Neural cell (in vitro differentiated cells): ENCODE data around the gene CD300C.
A peak's percentile ranks its signal among the peaks of the same experiment; 100 is the strongest.

Experiments
- EP300 ChIP-seq: fragments of 450-650 bp; conservative IDR thresholded peaks from 2 replicates; pipeline ENCODE4 v1.6.1; 2014; ENCODE audit warnings: antibody characterized with exemption, mild to moderate bottlenecking, moderate library complexity; ENCODE audit not compliant: poor library complexity, severe bottlenecking
- EZH2 ChIP-seq: fragments of 200-600, 300-800 bp; shearing (Covaris generic), sonication (generic); IDR thresholded peaks from 2 replicates; pipeline ENCODE4 v1.6.1; 2014; ENCODE audit warnings: antibody characterized with exemption, low read length, borderline replicate concordance, mild to moderate bottlenecking; ENCODE audit not compliant: insufficient read depth, poor library complexity, severe bottlenecking
- MXI1 ChIP-seq: fragments of 450-650 bp; conservative IDR thresholded peaks from 2 replicates; pipeline ENCODE4 v1.6.1; 2014; ENCODE audit warnings: antibody characterized with exemption, mild to moderate bottlenecking; ENCODE audit not compliant: poor library complexity, severe bottlenecking
- POLR2AphosphoS5 ChIP-seq: IDR thresholded peaks from 2 replicates; pipeline ENCODE4 v1.6.1; 2012
- RAD21 ChIP-seq: fragments of 450-650 bp; conservative IDR thresholded peaks from 2 replicates; pipeline ENCODE4 v1.6.1; 2014; ENCODE audit warnings: antibody characterized with exemption, mild to moderate bottlenecking, moderate library complexity
- SMC3 ChIP-seq: fragments of 450-650 bp; conservative IDR thresholded peaks from 2 replicates; pipeline ENCODE4 v1.6.1; 2014; ENCODE audit warnings: antibody characterized with exemption, mild to moderate bottlenecking, moderate library complexity; ENCODE audit not compliant: poor library complexity
- TF ChIP-seq, protein P1 (sequence below): fragments of 450-650 bp; IDR thresholded peaks from 2 replicates; pipeline ENCODE4 v1.5.1; 2014; ENCODE audit warnings: antibody characterized with exemption, mild to moderate bottlenecking, moderate library complexity; ENCODE audit not compliant: poor library complexity, severe bottlenecking
- TF ChIP-seq, protein P2 (sequence below): IDR thresholded peaks from 2 replicates; pipeline ENCODE4 v1.6.1; 2012; ENCODE audit warnings: borderline replicate concordance

DNA sequence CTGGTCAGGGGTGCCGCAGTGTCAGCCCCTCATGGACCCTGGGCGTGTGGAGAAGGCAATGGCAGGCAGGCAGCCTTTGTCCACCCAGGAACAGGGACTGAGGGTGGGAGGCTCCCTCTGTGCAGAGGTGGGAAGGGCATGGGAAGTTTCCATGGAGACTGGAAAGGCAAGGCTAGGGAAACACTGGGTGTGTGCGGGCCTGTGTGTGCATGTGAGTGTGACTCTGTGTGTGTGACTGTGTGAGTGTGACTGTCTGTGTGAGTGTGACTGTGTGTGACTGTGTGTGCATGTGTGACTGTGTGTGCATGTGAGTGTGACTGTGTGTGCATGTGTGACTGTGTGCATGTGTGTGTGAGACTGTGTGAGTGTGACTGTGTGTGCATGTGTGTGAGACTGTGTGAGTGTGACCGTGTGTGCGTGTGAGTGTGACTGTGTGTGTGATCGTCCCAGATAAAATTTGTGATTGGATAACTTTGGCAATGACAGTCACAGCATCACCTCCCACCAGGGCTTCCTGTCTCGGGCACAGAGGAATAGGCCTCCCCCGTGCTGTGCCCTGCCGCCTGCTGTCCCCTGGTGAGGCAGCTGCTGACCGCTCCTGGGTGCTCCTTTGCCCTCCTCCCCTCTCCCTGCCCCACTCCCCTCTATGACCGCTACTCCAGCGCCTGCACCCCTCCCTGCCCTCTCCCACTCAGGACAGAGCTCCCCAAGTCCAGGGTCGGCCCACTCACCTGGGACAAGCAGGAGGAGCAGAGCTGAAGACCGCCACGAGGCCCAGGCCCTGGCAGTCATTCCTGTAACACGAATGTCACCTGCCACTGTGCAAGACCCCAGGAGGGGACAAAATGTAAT lies 698 bp downstream of the CD300C start:
- TF ChIP-seq EZH2 (no peak), POLR2AphosphoS5 (peak; percentile 47), EP300 (no peak), MXI1 (no peak), SMC3 (no peak), RAD21 (no peak)
- TF ChIP-seq, protein P1, sequence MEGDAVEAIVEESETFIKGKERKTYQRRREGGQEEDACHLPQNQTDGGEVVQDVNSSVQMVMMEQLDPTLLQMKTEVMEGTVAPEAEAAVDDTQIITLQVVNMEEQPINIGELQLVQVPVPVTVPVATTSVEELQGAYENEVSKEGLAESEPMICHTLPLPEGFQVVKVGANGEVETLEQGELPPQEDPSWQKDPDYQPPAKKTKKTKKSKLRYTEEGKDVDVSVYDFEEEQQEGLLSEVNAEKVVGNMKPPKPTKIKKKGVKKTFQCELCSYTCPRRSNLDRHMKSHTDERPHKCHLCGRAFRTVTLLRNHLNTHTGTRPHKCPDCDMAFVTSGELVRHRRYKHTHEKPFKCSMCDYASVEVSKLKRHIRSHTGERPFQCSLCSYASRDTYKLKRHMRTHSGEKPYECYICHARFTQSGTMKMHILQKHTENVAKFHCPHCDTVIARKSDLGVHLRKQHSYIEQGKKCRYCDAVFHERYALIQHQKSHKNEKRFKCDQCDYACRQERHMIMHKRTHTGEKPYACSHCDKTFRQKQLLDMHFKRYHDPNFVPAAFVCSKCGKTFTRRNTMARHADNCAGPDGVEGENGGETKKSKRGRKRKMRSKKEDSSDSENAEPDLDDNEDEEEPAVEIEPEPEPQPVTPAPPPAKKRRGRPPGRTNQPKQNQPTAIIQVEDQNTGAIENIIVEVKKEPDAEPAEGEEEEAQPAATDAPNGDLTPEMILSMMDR = no peak
- TF ChIP-seq, protein P2, sequence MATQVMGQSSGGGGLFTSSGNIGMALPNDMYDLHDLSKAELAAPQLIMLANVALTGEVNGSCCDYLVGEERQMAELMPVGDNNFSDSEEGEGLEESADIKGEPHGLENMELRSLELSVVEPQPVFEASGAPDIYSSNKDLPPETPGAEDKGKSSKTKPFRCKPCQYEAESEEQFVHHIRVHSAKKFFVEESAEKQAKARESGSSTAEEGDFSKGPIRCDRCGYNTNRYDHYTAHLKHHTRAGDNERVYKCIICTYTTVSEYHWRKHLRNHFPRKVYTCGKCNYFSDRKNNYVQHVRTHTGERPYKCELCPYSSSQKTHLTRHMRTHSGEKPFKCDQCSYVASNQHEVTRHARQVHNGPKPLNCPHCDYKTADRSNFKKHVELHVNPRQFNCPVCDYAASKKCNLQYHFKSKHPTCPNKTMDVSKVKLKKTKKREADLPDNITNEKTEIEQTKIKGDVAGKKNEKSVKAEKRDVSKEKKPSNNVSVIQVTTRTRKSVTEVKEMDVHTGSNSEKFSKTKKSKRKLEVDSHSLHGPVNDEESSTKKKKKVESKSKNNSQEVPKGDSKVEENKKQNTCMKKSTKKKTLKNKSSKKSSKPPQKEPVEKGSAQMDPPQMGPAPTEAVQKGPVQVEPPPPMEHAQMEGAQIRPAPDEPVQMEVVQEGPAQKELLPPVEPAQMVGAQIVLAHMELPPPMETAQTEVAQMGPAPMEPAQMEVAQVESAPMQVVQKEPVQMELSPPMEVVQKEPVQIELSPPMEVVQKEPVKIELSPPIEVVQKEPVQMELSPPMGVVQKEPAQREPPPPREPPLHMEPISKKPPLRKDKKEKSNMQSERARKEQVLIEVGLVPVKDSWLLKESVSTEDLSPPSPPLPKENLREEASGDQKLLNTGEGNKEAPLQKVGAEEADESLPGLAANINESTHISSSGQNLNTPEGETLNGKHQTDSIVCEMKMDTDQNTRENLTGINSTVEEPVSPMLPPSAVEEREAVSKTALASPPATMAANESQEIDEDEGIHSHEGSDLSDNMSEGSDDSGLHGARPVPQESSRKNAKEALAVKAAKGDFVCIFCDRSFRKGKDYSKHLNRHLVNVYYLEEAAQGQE = no peak
